Measurements from ENCODE around the gene RNF166. TPM values are rescaled to one million over a fixed set of nuclear protein-coding genes. Genes with fewer than 3 reads are reported as not detected.
A peak's percentile ranks its signal among the peaks of the same experiment; 100 is the strongest.

The RNF166 gene
- total RNA-seq, 1 donor from 2014 or later, result 29.9 TPM

DNA sequence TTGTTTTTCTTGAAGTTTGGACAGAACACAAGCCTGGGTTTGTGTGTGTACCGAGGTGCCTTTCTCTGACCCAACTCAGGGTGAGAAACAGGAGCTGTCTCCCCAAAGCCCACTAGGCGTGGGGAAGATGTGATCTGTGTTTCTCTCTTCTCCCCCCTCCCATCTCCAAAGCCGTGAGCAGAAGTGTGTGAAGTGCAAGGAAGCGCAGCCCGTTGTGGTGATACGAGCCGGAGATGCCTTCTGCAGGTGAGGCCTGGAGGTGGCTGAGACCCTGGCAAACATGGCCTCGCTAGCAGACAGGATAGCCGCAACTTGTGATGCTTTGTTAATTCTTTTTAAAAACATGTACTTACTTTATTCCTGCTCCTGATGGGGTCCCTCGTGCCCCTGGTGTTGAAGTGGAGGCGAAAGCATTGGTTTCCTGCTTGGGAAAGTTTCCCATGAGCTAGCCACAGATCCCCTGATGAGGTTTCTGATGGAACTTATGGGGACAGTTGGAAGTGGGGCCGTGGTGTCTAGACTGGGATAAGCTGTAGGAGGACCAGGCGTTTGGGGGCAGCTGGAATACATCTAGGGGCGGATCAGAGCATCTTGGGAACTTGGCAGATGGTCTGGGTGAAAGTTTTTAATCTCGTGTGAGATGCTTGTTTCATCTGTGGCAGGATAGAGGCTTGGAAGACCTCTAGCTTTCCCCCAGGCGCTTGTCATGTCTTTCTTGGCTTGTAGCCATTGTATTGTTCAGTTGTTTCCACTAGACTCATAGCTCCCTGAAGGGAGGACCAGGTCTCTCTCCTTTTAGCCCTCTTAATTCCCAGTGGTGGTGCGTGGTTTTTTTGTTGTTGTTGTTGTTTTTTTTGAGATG, 988 bp upstream of the RNF166 start:
- DNase-seq (ENCODE audit: low spot score), result no peak

DNA sequence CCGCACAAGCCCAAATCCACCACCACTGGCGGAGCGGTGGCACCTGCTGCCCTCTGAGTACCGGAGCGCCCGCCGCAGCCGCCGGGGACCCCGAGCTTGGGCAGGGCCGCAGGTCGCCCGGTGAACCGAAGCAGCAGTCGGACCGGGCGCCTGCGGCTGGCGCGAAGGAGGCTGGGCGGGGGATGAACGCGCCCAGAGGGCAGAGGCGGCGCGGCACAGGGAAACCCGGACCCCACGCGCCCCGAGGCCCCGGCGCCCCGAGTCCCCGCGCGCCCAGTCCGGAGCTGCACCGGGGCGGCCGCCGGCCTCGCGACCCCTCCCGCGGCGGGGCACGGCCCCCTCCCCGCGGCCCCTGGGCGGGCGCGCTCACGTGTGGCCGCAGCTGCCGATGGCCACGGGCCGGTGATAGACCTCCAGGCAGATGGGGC, 393 bp downstream of the RNF166 start:
- DNase-seq (ENCODE audit: low spot score), result no peak

DNA sequence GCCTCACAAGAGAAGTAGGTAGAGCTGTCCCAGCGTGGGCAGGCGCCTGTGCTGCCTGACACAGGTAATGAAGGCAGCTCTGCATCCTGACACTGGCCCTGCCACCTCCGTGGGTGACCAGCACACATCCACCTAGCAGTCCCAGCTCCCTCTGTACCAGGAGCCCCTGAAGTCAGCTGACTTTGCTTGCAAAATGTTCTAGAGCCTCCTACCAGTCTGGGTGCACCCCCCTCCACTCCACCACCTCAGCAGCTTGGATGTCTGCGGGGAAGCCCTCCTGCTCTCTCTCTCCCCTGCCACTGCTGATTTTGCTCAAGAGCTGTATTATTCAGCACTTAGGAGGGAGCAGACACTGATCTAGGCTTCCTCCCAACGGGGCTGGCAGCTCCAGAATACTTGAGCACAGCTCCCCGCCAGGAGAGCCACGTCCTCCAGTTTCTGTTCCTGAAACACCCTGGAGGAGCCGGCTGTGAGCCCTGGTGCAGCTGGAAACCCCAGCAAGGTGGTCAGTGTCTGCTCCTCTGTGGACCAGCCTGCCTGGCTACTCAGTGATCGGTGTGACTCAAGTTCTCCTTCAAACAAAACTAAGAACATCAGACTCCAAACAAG, 1.0 kb downstream of the RNF166 start:
- no peak for DNase-seq (ENCODE audit: low spot score)

DNA sequence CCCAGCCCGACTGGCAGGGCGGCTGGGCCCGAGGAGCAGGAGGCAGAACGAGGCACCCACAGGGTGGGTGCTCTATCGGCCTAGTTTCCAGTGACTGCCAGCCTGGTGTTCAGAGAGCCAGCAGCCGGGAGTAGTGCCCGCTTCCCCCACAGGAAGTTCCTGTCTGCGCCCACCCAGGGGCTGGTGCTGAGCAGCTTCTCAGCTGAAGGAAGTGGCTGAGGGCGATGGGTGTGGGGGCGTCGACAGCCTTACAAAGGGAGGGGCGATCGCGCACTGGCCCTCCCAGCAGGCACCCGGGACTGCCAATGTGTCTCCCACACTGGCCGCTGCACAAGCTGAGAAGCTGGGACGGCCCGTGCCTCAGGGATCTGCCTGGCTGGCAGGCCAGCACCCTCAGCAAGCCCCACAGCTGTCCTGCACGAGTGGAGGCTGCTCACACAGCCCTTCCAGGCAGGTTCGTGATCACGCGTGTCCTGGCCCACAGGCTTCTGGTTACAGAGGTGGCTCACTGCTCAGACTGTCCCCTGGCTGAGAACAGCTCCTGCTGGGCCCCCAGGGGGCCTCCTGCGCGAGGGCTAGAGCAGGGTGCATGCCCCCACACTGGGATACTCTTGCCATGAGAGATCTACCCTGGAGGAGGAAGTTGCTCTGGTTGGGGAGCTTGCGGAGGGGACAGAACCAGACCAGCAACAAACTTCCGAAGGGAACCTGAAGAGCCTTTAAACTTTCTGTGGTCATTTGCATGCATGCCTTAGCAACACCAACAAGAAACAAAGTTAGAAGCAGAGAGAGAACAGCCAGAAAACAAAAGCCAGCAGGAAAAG, 2.5 kb downstream of the RNF166 start:
- DNase-seq (ENCODE audit: low spot score), result no peak

DNA sequence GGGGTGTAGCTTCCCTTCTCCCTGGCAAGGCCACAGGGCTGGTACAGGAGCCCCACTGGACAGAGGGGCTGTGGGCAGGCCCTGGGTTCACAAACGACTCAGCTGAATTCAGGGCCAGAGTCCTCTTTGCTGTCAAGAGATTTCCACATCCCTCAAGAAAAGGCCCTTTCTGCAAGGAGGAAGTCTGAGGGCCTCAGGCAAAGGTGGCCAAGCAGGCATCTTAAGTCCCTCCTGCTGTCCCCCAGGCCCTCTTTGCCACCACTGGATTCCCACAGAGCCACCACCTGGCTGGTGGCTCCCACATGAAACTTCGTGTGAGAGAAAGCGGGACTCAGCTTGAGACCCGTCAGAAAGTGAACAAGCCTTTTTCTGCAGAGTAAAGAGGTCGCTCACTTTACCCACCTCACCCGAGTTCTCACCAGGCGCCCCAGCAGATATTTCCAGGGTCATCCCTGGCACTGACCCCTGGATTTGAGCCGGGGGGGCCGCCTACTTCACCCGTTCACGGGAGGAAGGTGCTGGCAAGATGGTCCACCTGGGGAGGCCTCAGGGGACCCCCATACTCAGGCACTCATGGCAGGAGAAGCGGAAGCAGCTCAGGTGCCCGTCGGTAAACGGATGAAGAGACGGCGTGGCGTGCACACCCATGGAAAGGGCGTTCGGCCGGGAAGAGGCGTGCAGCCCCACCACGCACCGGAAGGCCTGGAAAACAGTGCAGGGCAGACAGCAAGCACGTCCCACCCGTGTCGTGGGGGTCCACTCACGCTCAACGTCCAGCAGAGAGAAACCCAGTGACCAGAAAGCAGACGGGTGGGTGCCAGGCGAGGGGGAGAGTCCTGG, 3.6 kb downstream of the RNF166 start:
- DNase-seq (ENCODE audit: low spot score), result no peak

DNA sequence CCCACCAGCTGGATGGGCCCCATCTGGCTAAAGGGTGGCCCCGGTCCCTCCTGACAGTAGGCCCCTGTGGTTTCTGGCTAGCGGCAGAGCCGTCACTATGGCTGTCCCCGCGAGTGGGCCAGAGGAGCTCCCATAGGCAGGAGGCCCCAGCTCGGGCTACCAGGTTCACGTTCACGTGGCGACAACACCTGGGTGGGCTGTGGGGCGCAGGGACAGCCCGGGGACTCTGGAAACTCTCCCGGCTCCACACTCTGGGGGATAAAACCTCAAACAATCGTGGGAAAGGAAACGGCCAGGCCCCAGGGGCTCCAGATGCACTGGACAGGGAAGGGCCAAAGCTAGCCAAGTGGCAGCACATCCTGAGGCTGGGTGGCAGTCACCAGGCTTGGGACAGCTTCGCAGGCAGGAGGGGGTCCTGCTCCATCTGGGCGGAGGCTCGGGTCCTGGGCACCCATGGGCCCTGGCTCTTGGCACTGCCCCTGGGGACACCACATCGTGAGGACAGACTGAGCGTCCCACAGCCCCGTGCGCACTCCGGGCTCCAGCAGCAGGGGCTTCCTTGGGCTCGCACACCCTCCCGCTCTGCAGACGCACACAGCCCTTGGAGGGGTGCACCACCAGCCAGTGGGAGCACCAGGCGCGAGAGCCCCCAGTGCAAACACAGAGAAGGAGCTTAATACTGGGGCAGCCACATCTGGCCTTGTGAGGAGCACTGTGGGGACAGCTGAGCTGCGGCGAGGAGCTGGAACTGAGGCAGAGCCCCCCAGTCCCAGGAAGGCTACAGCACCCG, 4.4 kb downstream of the RNF166 start:
- no peak for DNase-seq (ENCODE audit: low spot score)

DNA sequence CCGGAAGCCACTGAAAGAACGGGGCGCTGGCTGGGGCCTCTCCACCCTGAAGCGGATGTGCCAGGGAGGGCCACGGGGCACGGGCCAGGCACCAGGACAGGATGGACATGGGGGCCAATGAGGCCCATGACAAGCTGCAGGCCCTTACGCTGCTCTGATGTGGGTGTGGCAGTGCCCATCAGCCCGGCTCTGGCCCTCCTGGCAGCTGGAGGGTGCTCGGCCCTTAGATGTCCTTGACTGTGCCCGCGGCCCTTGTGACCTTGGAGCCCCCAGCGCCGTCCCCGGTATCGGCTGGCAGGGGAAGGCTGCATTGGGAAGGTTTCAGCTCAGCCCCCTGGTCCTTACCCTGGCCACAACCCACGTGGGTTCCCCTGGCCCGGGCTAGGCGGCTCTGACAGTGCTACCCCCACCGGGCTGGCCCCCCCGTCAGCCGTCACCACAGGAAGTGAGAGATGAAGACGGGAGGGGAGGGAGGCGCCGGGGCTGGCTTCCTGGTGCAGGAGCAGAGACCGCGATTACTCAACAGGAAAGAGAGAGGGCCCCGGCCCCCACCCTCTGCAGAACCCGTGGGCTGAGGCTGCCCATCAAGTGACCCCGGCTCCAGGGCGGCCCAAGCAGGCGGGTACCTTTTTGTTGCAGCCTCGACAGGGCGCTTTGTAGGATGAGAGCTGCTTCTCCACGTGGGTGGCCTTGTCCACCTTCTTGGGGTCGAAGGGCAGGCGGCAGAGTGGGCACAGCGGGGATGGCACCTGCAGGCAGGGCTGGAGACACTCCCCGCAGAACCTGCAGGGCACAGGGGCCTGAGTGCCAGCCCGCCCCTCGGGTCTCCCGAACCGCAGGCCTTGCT, 5.3 kb downstream of the RNF166 start:
- peak; percentile 71 for DNase-seq (ENCODE audit: low spot score)

DNA sequence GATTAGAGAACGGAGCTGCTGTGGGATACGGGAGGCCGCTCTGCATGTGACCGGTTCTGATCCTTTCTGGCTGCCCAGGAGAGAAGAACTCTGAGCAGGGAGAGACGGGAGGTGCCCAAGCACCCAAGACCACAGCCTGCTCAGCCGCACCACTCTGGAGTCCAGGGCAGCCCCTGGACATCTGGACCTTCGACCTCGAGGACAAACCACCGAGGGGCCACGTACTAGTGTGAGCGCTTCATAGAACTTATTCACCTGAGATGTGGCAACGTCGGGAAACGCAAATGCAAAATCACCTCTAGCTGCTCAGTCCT, 5.9 kb downstream of the RNF166 start:
- no peak for DNase-seq (ENCODE audit: low spot score)

DNA sequence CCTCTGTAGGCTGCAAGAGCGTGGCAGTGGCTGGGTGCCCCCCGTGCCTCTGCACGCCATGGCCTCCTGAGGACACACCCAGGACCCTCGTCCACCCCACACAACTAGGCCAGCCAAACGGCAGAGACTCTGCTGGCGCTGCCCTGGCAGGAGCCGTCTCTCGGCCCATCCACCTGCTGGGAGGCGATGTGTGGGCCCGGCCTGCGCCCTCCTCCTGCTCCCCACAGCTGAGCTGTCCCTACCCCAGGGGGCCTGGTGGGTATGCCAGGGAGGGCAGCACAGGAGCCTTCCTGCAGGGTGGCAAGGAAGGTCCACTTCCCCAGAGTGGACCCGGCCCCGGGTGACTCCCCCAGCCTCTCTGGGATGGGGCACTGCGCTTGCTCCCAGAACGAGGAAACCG, 7.0 kb downstream of the RNF166 start:
- DNase-seq (ENCODE audit: low spot score), result no peak

DNA sequence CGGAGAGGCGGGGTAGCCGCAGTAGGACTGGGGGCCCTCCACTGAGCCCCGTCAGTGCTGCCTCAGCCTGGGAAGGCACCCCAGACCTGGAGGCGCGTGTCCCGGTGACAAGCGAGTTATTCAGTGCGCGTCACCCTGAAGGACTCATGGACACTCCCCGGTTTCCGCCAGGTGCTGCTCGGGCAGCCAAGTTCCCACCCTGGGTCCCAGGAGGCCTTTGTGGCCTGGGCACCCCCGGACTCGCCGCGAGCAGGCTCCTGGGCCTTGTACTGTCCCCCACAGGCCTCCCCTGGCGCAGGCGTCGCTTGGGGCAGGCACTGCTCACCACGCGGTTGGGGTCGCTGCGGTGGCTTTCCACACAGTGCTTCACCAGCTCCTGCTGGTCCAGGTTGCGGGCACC, 7.6 kb downstream of the RNF166 start:
- no peak for DNase-seq (ENCODE audit: low spot score)

DNA sequence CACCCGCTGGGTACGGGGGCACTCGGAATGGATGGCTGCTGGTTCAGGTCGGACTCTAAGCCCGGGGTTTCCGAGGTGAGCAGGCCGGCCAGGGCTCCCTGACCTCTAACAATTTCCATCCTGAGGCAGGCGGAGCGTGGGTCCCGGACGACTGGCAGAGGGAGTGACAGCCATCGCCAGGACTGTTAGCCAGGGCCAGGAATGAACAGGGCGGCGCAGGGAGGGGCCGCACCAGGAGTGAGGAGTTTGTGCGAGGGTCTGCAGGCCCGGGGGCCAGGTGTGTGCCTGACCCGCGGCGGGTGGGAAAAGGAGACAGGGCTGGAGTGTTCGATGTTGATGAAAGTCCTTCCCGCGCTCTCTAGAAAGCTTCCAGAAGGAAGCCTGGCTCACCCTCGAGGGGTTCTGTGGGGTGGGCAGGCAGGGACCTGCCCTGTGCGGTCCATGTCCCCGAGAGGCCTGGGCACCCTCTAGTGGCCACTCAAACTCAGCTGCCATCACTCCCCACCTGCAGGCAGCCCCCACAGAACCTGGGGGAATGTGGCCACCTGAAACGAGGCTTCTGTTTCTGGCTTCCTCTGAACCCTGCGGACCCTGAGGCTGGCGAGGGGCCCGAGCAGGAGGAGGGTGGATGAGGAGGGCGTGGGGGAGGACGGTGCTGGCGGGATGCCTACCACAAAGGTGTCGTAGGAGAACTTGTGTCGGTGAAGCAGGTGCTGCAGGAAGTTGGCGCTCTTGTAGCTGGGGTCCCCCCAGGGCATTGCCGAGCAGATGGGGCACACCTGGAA, 8.2 kb downstream of the RNF166 start:
- DNase-seq (ENCODE audit: low spot score), result no peak

DNA sequence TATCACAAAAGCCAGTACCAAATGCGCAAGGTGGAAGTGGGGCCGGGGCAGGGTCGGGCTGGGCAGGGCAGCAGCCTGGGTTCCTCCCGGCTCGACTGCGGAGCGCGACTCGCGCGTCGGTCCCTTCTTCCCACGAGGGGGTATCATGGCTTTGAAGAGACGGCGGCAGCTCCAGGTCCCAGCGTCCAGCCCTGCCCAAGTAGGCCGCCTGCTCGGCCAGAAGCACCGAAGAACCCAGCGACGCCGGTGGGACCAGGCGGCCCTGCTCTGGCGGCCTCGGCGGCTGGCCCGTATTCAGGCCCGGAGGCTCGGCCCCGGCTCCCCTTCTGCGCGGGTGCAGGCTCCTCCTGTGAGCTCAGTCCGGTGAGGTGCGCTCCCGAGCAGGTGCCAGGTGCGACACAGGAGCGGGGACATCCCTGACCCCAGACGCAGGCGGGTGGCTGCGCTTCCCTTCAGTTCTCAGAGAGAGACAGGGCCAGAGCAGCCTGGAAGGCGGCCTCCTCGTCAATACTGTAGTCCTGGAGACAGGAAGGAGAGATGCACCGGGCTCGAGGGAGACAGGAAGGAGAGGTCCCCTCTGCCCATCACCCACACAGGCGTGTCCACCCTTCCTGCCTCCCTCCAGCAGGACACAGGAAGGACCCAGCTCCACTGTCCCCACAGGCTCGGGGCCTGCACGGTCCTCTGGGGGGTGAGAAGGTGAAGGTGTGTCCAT, 8.9 kb downstream of the RNF166 start:
- DNase-seq (ENCODE audit: low spot score), result no peak

DNA sequence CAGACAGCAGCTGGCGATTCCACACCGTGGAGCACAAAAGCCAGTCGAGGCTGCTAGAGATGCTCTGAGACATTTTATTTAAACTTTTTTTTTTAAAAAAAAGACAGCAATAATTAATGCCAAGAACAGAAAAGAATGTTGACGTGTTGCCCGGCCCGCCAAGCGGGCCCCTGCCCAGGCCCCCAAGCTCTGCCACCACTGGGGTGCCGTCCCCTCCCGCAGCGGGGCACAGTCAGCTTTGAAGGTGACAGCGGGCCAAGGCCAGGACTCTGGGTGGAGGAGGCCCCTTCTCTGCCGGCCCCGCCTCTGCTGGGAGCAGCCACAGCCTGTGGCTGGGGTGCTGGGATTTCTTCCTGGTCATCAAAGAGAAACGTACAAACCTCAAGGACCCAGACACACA, 9.8 kb downstream of the RNF166 start:
- DNase-seq (ENCODE audit: low spot score), result no peak

DNA sequence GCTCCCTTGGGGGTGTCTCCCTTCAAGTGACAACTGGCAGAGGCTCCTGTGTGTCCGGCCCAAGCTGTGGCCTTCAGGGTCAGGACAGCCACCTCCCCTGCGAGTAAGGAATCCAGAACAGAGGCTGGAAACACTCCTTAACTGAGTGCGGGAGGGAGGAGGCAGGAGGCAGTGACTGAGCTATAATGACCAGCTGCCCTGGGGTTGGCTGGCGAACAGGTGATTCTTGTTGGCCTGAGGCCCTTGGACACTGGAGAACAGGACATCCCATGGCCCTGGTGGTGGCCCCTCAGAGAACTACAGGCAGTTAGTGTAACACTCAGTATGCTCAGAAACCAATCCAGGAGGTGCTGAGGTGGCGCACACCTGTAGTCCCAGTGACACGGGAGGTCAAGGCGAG, 10.5 kb downstream of the RNF166 start:
- DNase-seq (ENCODE audit: low spot score), result no peak

DNA sequence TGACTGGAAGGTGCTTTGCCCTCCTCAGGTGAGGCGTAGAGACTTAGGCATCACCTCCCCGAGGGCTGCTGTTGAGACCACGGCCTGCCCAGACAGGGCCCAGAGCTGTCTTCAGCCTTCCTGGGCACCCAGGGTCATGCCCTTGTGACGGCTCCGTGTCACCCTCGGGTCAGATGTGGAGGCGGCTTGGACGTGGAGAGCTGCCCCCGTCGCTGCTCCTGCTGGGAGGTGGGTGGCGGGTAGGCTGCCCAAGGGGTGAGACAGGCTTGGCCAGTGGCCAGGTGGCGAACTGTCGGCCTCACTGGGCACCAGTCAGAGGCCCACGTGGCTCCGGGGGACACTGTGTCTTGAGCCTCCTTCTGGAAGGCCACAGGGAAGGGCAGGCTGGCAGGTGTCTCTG, 11.0 kb downstream of the RNF166 start:
- no peak for DNase-seq (ENCODE audit: low spot score)

DNA sequence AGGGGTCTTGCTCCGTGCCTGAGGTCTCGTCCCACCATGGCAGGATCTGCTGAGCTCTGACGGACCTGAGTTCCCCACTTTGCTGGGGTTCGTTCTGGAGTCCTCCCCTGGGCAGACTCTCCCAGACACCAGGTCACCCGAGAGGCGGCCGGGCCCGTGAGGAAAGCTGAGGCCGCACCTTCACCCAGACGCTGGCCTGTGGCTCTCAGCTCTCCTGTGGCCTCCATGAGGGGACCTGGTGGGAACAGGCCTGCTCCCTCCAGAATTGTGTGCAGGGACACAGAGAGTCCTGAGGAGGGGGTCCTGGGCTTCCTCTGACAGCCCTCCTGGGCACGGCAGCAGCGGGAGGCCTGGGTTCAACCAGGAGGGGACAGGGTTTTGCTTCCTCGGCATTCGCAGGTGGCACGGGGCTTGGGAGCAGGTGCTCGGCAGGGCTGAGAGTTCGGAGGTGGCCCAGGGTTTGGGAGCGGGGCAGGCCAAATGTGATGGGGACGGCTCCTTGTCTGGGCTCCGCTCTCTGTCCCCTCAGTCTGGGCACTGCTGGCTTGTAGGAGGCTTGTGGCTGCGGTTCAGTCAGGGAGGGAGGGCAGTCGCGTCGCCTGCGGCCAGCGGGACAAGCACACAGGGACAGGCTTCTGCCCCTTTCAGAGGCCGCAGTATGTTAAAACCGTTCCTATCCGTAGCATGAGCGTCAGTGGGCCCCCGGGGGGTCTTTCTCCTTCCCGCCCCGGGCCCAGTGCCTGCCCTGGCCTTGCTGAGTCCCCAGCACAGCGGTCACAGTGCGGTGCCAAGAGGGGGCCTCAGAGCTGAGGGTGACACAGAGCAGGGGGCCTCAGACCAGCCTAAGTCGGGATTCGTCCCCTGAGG, 11.8 kb downstream of the RNF166 start:
- DNase-seq (ENCODE audit: low spot score), result no peak

DNA sequence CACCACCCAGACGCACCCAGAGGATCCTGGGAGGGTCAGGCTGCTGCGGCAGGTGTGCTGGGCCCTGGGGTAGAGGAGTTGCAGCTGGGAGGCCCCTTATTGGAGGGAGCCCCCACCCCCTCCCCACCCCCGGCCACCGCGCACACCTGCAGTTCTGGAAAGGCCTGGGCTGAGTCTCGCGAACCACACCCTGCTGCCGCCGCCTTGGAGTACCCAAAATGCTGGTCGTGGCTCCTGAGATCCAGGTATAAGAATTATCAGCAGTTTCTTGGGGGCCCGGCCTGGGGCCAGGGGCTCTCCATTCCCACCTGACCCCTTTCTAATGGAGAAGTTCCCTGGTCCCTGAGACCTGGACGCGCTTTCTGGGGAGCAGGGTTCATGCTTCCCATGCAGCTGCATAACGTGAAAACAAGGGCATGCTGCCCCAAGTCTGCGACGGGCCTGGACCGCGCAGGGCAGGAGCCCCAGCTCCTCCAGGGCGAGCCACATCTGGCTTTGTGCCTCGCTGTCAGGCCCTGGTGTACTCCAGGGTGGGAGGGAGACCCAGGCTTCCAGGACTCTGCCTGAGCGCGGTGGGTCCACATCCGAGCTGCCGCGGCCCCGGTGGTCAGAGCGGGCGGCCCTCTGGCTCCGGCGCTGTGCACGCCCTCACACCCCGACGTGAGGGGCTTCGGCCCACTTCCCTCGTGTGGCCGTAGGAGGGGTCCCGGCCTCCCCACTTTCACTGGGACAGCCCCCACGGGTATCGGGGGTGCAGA, 12.6 kb downstream of the RNF166 start:
- DNase-seq (ENCODE audit: low spot score), result no peak
